Nephron progenitor cell (in vitro differentiated cells): Measurements from ENCODE around the gene BEST2.

ENCODE experiments used
- DNase-seq: peaks from one replicate; pipeline ENCODE4 v3.0.0; 2021
- H3K27ac Mint-ChIP-seq: 2 replicates; pipeline ENCODE4 v1.8.0; 2021; ENCODE audit warnings: mild to moderate bottlenecking, moderate library complexity, mixed read lengths
- H3K27me3 Mint-ChIP-seq: 2 replicates; pipeline ENCODE4 v1.8.0; 2021; ENCODE audit warnings: mild to moderate bottlenecking, low read depth, mixed read lengths; ENCODE audit not compliant: poor library complexity
- H3K36me3 Mint-ChIP-seq: 2 replicates; pipeline ENCODE4 v1.8.0; 2021; ENCODE audit warnings: low read depth, mixed read lengths
- H3K4me1 Mint-ChIP-seq: 2 replicates; pipeline ENCODE4 v1.8.0; 2021; ENCODE audit warnings: mixed read lengths
- H3K4me3 Mint-ChIP-seq: 2 replicates; pipeline ENCODE4 v1.8.0; 2021; ENCODE audit warnings: mild to moderate bottlenecking, moderate library complexity, mixed read lengths
- H3K9me3 Mint-ChIP-seq: 2 replicates; pipeline ENCODE4 v1.8.0; 2021; ENCODE audit warnings: mild to moderate bottlenecking, moderate library complexity, mixed read lengths
- TF ChIP-seq, protein P1 (sequence below): fragments of 200-600 bp; sonication (generic); IDR thresholded peaks from 2 replicates; pipeline ENCODE4 v1.5.0; 2021; ENCODE audit warnings: antibody characterized with exemption

The BEST2 gene

GRCh38 chr19:12782424-12783290 is 31.1 kb downstream of the BEST2 start:
- TF ChIP-seq, protein P1, sequence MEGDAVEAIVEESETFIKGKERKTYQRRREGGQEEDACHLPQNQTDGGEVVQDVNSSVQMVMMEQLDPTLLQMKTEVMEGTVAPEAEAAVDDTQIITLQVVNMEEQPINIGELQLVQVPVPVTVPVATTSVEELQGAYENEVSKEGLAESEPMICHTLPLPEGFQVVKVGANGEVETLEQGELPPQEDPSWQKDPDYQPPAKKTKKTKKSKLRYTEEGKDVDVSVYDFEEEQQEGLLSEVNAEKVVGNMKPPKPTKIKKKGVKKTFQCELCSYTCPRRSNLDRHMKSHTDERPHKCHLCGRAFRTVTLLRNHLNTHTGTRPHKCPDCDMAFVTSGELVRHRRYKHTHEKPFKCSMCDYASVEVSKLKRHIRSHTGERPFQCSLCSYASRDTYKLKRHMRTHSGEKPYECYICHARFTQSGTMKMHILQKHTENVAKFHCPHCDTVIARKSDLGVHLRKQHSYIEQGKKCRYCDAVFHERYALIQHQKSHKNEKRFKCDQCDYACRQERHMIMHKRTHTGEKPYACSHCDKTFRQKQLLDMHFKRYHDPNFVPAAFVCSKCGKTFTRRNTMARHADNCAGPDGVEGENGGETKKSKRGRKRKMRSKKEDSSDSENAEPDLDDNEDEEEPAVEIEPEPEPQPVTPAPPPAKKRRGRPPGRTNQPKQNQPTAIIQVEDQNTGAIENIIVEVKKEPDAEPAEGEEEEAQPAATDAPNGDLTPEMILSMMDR: no peak
- Mint-ChIP-seq H3K9me3 (no peaks in the 10 kb centered on the region), H3K4me1 (peaks cover 30% of the 10 kb centered on the region), H3K4me3 (peak overlapping the region; percentile 83), H3K27me3 (no peaks in the 10 kb centered on the region), H3K36me3 (no peaks in the 10 kb centered on the region), H3K27ac (no peak overlapping the region)
- peak; percentile 79 for DNase-seq

DNA sequence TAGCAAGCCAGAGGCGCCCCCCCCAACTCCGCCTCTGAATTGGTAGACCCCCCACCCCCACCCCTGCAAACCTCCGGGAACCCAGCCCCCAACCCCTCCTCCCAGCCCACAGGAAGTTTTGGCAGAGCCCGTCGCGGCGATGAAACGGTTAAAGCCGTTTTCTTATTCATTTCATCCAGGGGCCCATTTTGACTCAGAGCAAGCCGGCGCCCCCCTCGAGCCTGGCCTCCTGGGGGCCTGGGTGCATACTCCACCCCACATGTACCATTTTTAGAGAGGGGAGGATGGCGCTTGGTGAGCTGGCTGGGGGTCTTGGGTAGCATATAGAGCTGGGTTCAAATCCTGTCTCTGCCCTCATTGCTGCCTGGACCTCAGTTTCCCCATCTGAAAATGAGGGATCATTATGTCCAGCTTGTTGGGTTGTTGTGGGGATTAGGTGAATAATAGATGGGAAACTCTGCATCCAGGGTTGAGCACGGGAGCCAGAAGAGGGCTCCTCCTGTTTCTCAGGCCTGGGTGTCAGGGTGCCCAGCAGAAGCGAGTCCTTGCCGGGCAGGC is 31.8 kb downstream of the BEST2 start:
- Mint-ChIP-seq H3K4me3 (peak overlapping the region; percentile 73), H3K36me3 (no peaks in the 10 kb centered on the region), H3K27ac (no peak overlapping the region), H3K9me3 (no peaks in the 10 kb centered on the region), H3K27me3 (no peaks in the 10 kb centered on the region), H3K4me1 (peaks cover 33% of the 10 kb centered on the region)
- TF ChIP-seq, protein P1: no peak
- DNase-seq: no peak

- H3K27ac Mint-ChIP-seq: no peak overlapping the region
- H3K4me1 Mint-ChIP-seq: peaks cover 34% of the 10 kb centered on the region
- H3K27me3 Mint-ChIP-seq: no peaks in the 10 kb centered on the region
- H3K36me3 Mint-ChIP-seq: no peaks in the 10 kb centered on the region
- peak overlapping the region; percentile 73 for H3K4me3 Mint-ChIP-seq
- DNase-seq: peak; percentile 31
- H3K9me3 Mint-ChIP-seq: no peaks in the 10 kb centered on the region
- TF ChIP-seq, protein P1: no peak
Measured at GRCh38 chr19:12783849-12784393, 32.3 kb downstream of the BEST2 start.

DNA sequence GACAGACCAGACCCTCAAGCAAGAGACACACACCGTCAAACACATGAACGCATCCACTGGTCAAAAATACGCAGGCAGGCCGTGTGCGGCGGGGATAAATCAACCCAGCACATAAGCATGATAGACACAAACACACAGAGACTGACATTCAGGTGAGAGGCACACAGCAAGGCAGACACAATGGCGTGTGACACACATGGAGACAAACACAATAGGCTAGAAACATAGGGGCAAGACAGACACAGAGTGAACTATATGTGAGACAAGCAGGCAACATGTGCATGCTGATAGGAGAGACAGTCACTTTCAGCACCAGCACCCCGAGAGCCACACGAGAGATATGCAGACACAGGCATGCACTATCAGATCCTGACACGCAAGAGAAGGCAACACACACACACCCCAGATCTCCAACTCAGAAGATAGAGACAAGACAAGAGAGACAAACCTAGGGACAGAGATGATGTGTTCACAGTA is 32.8 kb downstream of the BEST2 start:
- Mint-ChIP-seq H3K9me3 (no peaks in the 10 kb centered on the region), H3K4me3 (no peak overlapping the region), H3K27me3 (no peaks in the 10 kb centered on the region), H3K36me3 (no peaks in the 10 kb centered on the region), H3K27ac (no peak overlapping the region), H3K4me1 (peaks cover 34% of the 10 kb centered on the region)
- TF ChIP-seq, protein P1: no peak
- DNase-seq: no peak

- no peak overlapping the region for H3K27ac Mint-ChIP-seq
- DNase-seq: no peak
- H3K4me3 Mint-ChIP-seq: no peak overlapping the region
- TF ChIP-seq, protein P1: no peak
- peaks cover 28% of the 10 kb centered on the region for H3K4me1 Mint-ChIP-seq
- no peaks in the 10 kb centered on the region for H3K9me3 Mint-ChIP-seq
- no peaks in the 10 kb centered on the region for H3K36me3 Mint-ChIP-seq
- no peaks in the 10 kb centered on the region for H3K27me3 Mint-ChIP-seq
Measured at GRCh38 chr19:12784871-12785430, 33.4 kb downstream of the BEST2 start.
